B cell (primary cell): ENCODE data around the gene TTC39B. TPM values are rescaled to one million over a fixed set of nuclear protein-coding genes. Genes with fewer than 3 reads are reported as not detected.

ENCODE experiments used
- ATAC-seq: fragments of 200-7000 bp; cut with Tn5 transposase; one replicate; pipeline ENCODE4 v1.10.0; 2021; ENCODE audit warnings: low read depth, mild to moderate bottlenecking, moderate number of reproducible peaks, moderate library complexity
- CTCF ChIA-PET: fragments of 350-600 bp; sonication (Branson Sonifier 250); formaldehyde crosslinking; loops from one replicate; lab custom pipeline; 2021; ENCODE audit warnings: antibody characterized with exemption, inconsistent platforms; lab: Charles Lee
- POLR2A ChIA-PET: fragments of 350-600 bp; sonication (Branson Sonifier 250); formaldehyde crosslinking; loops from one replicate; lab custom pipeline; 2021; ENCODE audit warnings: antibody characterized with exemption; lab: Charles Lee
- DNase-seq: peaks from one replicate; pipeline ENCODE4 v3.0.0; 2013
- H2AFZ ChIP-seq: 2 replicates; pipeline ENCODE4 v1.6.1; 2012; ENCODE audit warnings: mild to moderate bottlenecking, low read depth, low read length; ENCODE audit not compliant: insufficient read depth, poor library complexity, severe bottlenecking
- H3K27ac ChIP-seq, 2 donors: 1 replicate in 1 of 2; 2 replicates in 1 of 2; pipeline ENCODE4 v1.5.1; 2012 to 2013; ENCODE audit warnings: low read length in 2 of 2, mild to moderate bottlenecking in 2 of 2, moderate library complexity in 1 of 2
- H3K27me3 ChIP-seq, 4 experiments: fragments of 200-600 bp in 1 of 4; sonication (generic) in 1 of 4; replicated peaks in 1 of 4; 1 replicate in 2 of 4; 2 replicates in 2 of 4; pipeline versions ENCODE4 v1.6.1 to v1.7.0; 2013 to 2016; ENCODE audit warnings: low read length in 3 of 4, mild to moderate bottlenecking in 2 of 4, mixed read lengths in 1 of 4, moderate library complexity in 1 of 4; ENCODE audit not compliant: insufficient read depth in 4 of 4, control insufficient read depth in 3 of 4; ENCODE audit errors: control extremely low read depth in 1 of 4
- H3K36me3 ChIP-seq, 2 experiments: replicated peaks in 1 of 2; 1 replicate in 1 of 2; 2 replicates in 1 of 2; pipeline versions ENCODE4 v1.6.1 to v1.7.1; 2013; ENCODE audit warnings: low read length in 1 of 2; ENCODE audit not compliant: insufficient read depth in 2 of 2, control insufficient read depth in 1 of 2; ENCODE audit errors: control extremely low read depth in 1 of 2, extremely low read depth in 1 of 2
- H3K4me1 ChIP-seq, 2 donors: fragments of 200-600 bp in 1 of 2; sonication (generic) in 1 of 2; 1 replicate in 1 of 2; 2 replicates in 1 of 2; pipeline versions ENCODE4 v1.5.1 to v1.6.1; 2013 to 2017; ENCODE audit warnings: low read length in 2 of 2; ENCODE audit not compliant: control insufficient read depth in 2 of 2, insufficient read depth in 2 of 2
- H3K4me2 ChIP-seq: replicated peaks from 2 replicates; pipeline ENCODE3; 2012; ENCODE audit warnings: mild to moderate bottlenecking, low read depth, low read length; ENCODE audit not compliant: poor library complexity, severe bottlenecking
- H3K4me3 ChIP-seq, 5 experiments: fragments of 200-600 bp in 1 of 5; sonication (generic) in 1 of 5; 1 replicate in 3 of 5; 2 replicates in 2 of 5; pipeline versions ENCODE4 v1.5.1 to v1.7.0; 2011 to 2016; ENCODE audit warnings: low read length in 4 of 5, mild to moderate bottlenecking in 4 of 5, low read depth in 2 of 5, control low read depth in 1 of 5, moderate library complexity in 1 of 5; ENCODE audit not compliant: insufficient read depth in 1 of 5; ENCODE audit errors: control extremely low read depth in 1 of 5, extremely low read depth in 1 of 5
- H3K79me2 ChIP-seq: fragments of 200-600 bp; sonication (generic); one replicate; pipeline ENCODE4 v1.6.0; 2016; ENCODE audit warnings: low read length; ENCODE audit not compliant: control insufficient read depth, insufficient read depth
- H3K9ac ChIP-seq: fragments of 200-600 bp; sonication (generic); 2 replicates; pipeline ENCODE4 v1.6.1; 2017; ENCODE audit warnings: mild to moderate bottlenecking, low read length, moderate library complexity
- H3K9me3 ChIP-seq, 3 donors: one replicate each; pipeline versions ENCODE4 v1.6.1 to v1.7.1; 2013; ENCODE audit warnings: low read length in 2 of 3; ENCODE audit not compliant: control insufficient read depth in 2 of 3, insufficient read depth in 1 of 3; ENCODE audit errors: control extremely low read depth in 1 of 3
- H4K20me1 ChIP-seq: 2 replicates; pipeline ENCODE4 v1.6.0; 2012; ENCODE audit warnings: mild to moderate bottlenecking, low read length; ENCODE audit not compliant: insufficient read depth, control insufficient read depth, poor library complexity, severe bottlenecking
- H3K27ac Mint-ChIP-seq: one replicate; pipeline ENCODE4 v1.8.0; 2021; ENCODE audit warnings: mixed read lengths
- H3K27me3 Mint-ChIP-seq: one replicate; pipeline ENCODE4 v1.8.0; 2021; ENCODE audit warnings: mixed read lengths
- H3K4me1 Mint-ChIP-seq: one replicate; pipeline ENCODE4 v1.8.0; 2021; ENCODE audit warnings: mixed read lengths
- H3K4me3 Mint-ChIP-seq: one replicate; pipeline ENCODE4 v1.8.0; 2021; ENCODE audit warnings: mixed read lengths
- H3K9me3 Mint-ChIP-seq: one replicate; pipeline ENCODE4 v1.8.0; 2022; ENCODE audit warnings: mixed read lengths; ENCODE audit not compliant: insufficient read depth
- CTCF ChIP-seq: fragments of 200-600 bp; IDR thresholded peaks from one replicate; pipeline ENCODE4 v1.8.0; 2022; ENCODE audit warnings: antibody characterized with exemption, mild to moderate bottlenecking
- EZH2 ChIP-seq: IDR thresholded peaks from 2 replicates; pipeline ENCODE4 v1.6.1; 2012; ENCODE audit warnings: borderline replicate concordance, low read depth, mild to moderate bottlenecking, moderate library complexity, low read length; ENCODE audit not compliant: insufficient read depth, poor library complexity, severe bottlenecking
- WGBS: methylation state at CpG from one replicate; pipeline ENCODE4 v1.1.5; 2013; ENCODE audit warnings: missing lambda C conversion rate; ENCODE audit not compliant: insufficient coverage; 5-methylcytosine and 5-hydroxymethylcytosine counted together
- intact Hi-C: fragments of 100-400 bp; cut with micrococcal nuclease; formaldehyde crosslinking; loops from one replicate; pipeline ENCODE4 v1.10.0; 2022
- polyA plus RNA-seq: library from polyadenylated mRNA; depleted of rRNA; stranded (reverse); fragments of >200 nt; gene quantifications from 2 replicates; pipeline ENCODE4 v1.2.3, GENCODE V29; 2012
- total RNA-seq, 2 donors: library from RNA; stranded (reverse); fragments of 120-200 nt in 1 of 2; gene quantifications; 1 replicate in 1 of 2; 2 replicates in 1 of 2; pipeline versions ENCODE4 v1.2.3 to v1.2.4, GENCODE V29; 2013 to 2022

The TTC39B gene
- total and polyA plus RNA-seq, 2 donors (not counting 1 experiment from before 2014, with no cell fraction given) = 2.0 to 3.6 TPM

- Histone ChIP-seq H3K4me1 (no peaks in the 10 kb centered on the region), H4K20me1 (no peaks in the 10 kb centered on the region), H3K27ac (no peak overlapping the region), H3K79me2 (peaks cover 18% of the 10 kb centered on the region), H3K9me3 (no peaks in the 10 kb centered on the region), H3K4me2 (no peak overlapping the region), H3K36me3 (no peaks in the 10 kb centered on the region), H3K4me3 (no peak overlapping the region), H2AFZ (no peak overlapping the region), H3K9ac (no peak overlapping the region), H3K27me3 (no peaks in the 10 kb centered on the region)
- intact Hi-C loops = no loop called here
- Mint-ChIP-seq H3K9me3 (no peaks in the 10 kb centered on the region), H3K27ac (no peak overlapping the region), H3K4me3 (no peak overlapping the region), H3K27me3 (no peaks in the 10 kb centered on the region), H3K4me1 (peaks cover 6% of the 10 kb centered on the region)
- ATAC-seq (no peak), DNase-seq (no peak)
- 75% methylated on average over 3 of the region's 3 CpGs for WGBS
- no peak for TF ChIP-seq CTCF
- TF ChIP-seq EZH2 = no peak
- POLR2A ChIA-PET = no interaction called here
- CTCF ChIA-PET = no interaction called here
Observed at GRCh38 chr9:15268317-15268716, 38.7 kb downstream of the TTC39B start.

- ChIA-PET CTCF (interaction anchor here (0.5 kb wide), 1 partner anchor 64 kb away, joined by 3 read pairs; no protein-coding TSS in a partner anchor), POLR2A (no interaction called here)
- no peak for DNase-seq
- no peak for TF ChIP-seq CTCF
- no peak for TF ChIP-seq EZH2
- Histone ChIP-seq H3K4me2 (no peak overlapping the region), H3K36me3 (no peaks in the 10 kb centered on the region), H3K79me2 (peaks cover 2% of the 10 kb centered on the region), H3K27ac (no peak overlapping the region), H4K20me1 (no peaks in the 10 kb centered on the region), H3K4me3 (no peak overlapping the region), H3K9ac (no peak overlapping the region), H3K9me3 (no peaks in the 10 kb centered on the region), H3K4me1 (no peaks in the 10 kb centered on the region), H2AFZ (no peak overlapping the region), H3K27me3 (no peaks in the 10 kb centered on the region)
- H3K27ac Mint-ChIP-seq = no peak overlapping the region
- intact Hi-C loops = no loop called here
- no peaks in the 10 kb centered on the region for H3K9me3 Mint-ChIP-seq
- H3K4me3 Mint-ChIP-seq = no peak overlapping the region
- no peak for ATAC-seq
- peaks cover 6% of the 10 kb centered on the region for H3K4me1 Mint-ChIP-seq
- no peaks in the 10 kb centered on the region for H3K27me3 Mint-ChIP-seq
- no CpG with 5 or more reads among the region's 1 CpG for WGBS
Observed at GRCh38 chr9:15264918-15265317, 42.1 kb downstream of the TTC39B start.
